Endothelial cell of umbilical vein (primary cell): ENCODE measurements around the gene RAB19. TPM values are rescaled to one million over a fixed set of nuclear protein-coding genes. Genes with fewer than 3 reads are reported as not detected.

Source experiments
- BruUV-seq: library from RNA; stranded (reverse); fragments of 400-500 nt; replicated peaks from 2 replicates; lab custom pipeline; 2021; lab: Mats Ljungman, UMichigan
- CTCF ChIA-PET: fragments of 300-600, 350-600 bp; sonication (Branson Sonifier 250); formaldehyde crosslinking; loops from one replicate; lab custom pipeline; 2021; ENCODE audit warnings: antibody characterized with exemption, inconsistent platforms; lab: Charles Lee
- POLR2A ChIA-PET: fragments of 300-600, 350-600 bp; sonication (Branson Sonifier 250); formaldehyde crosslinking; loops from one replicate; lab custom pipeline; 2021; ENCODE audit warnings: antibody characterized with exemption, inconsistent platforms; lab: Charles Lee
- DNase-seq: peaks from one replicate; pipeline ENCODE4 v3.0.0-alpha.2; 2011; ENCODE audit warnings: low read depth, low spot score
- FAIRE-seq: peaks from 2 replicates; lab custom pipeline; 2011; peaks lifted over from hg19 to GRCh38; lab: Jason Lieb, UNC
- H2AFZ ChIP-seq: 2 replicates; pipeline ENCODE4 v1.6.0; 2012; ENCODE audit warnings: low read depth, low read length, control low read depth, inconsistent platforms
- H3K27ac ChIP-seq: 2 replicates; pipeline ENCODE4 v1.5.1; 2011; ENCODE audit warnings: low read depth, mild to moderate bottlenecking, control low read depth, low read length, moderate library complexity; ENCODE audit not compliant: insufficient read depth
- H3K27me3 ChIP-seq, 2 experiments: 2 replicates each; pipeline versions ENCODE4 v1.6.0 to v1.6.1; 2011; ENCODE audit warnings: low read length in 2 of 2, mixed read lengths in 1 of 2; ENCODE audit not compliant: control insufficient read depth in 2 of 2, insufficient read depth in 2 of 2
- H3K36me3 ChIP-seq, 2 experiments: 2 replicates in 1 of 2; 3 replicates in 1 of 2; pipeline ENCODE4 v1.5.1; 2011; ENCODE audit warnings: low read length in 2 of 2, mild to moderate bottlenecking in 1 of 2, moderate library complexity in 1 of 2; ENCODE audit not compliant: control insufficient read depth in 2 of 2, insufficient read depth in 2 of 2; ENCODE audit errors: extremely low read depth in 1 of 2
- H3K4me1 ChIP-seq: 3 replicates; pipeline ENCODE4 v1.5.1; 2011; ENCODE audit warnings: mild to moderate bottlenecking, low read length; ENCODE audit not compliant: control insufficient read depth, insufficient read depth; ENCODE audit errors: extremely low read depth
- H3K4me2 ChIP-seq: 2 replicates; pipeline ENCODE4 v1.6.1; 2011; ENCODE audit warnings: low read length, control low read depth, mixed read lengths; ENCODE audit not compliant: insufficient read depth
- H3K4me3 ChIP-seq, 3 experiments: fragments of 200-600 bp in 1 of 3; sonication (generic), shearing (Covaris generic) in 1 of 3; replicated peaks in 1 of 3; 2 replicates each; pipeline ENCODE4 v1.5.1; 2011 to 2016; ENCODE audit warnings: control low read depth in 3 of 3, low read length in 3 of 3, mild to moderate bottlenecking in 2 of 3, inconsistent platforms in 1 of 3, low read depth in 1 of 3, moderate library complexity in 1 of 3; ENCODE audit not compliant: insufficient read depth in 1 of 3
- H3K79me2 ChIP-seq: 2 replicates; pipeline ENCODE4 v1.6.0; 2012; ENCODE audit warnings: low read length, inconsistent platforms; ENCODE audit not compliant: control insufficient read depth, insufficient read depth
- H3K9ac ChIP-seq: replicated peaks from 2 replicates; pipeline ENCODE3; 2011; ENCODE audit warnings: low read length, control low read depth; ENCODE audit not compliant: insufficient read depth; ENCODE audit errors: extremely low read depth
- H3K9me1 ChIP-seq: replicated peaks from 3 replicates; pipeline ENCODE4 v1.6.0; 2011; ENCODE audit warnings: mild to moderate bottlenecking, low read length; ENCODE audit not compliant: control insufficient read depth, insufficient read depth; ENCODE audit errors: extremely low read depth
- H3K9me3 ChIP-seq: replicated peaks from 2 replicates; pipeline ENCODE4 v1.5.1; 2012; ENCODE audit warnings: low read length, inconsistent platforms; ENCODE audit not compliant: control insufficient read depth, insufficient read depth
- H4K20me1 ChIP-seq: replicated peaks from 2 replicates; pipeline ENCODE3; 2011; ENCODE audit warnings: mild to moderate bottlenecking, low read length; ENCODE audit not compliant: control insufficient read depth, insufficient read depth; ENCODE audit errors: extremely low read depth
- CTCF ChIP-seq, 2 donors: IDR thresholded peaks; 1 replicate in 1 of 2; 2 replicates in 1 of 2; pipeline ENCODE4 v1.5.1; 2011; ENCODE audit warnings: low read length in 2 of 2, mild to moderate bottlenecking in 2 of 2, moderate library complexity in 2 of 2, control low read depth in 1 of 2, inconsistent platforms in 1 of 2, low read depth in 1 of 2; ENCODE audit not compliant: insufficient read depth in 1 of 2; ENCODE audit errors: extremely low read depth in 1 of 2
- EZH2 ChIP-seq: IDR thresholded peaks from 2 replicates; pipeline ENCODE4 v1.6.1; 2012; ENCODE audit warnings: borderline replicate concordance, low read depth, mild to moderate bottlenecking, moderate library complexity, low read length, inconsistent platforms; ENCODE audit not compliant: severe bottlenecking
- FOS ChIP-seq: IDR thresholded peaks from 2 replicates; pipeline ENCODE4 v1.6.1; 2011; ENCODE audit warnings: mild to moderate bottlenecking, low read length, moderate library complexity, borderline replicate concordance; ENCODE audit not compliant: insufficient read depth
- GATA2 ChIP-seq: IDR thresholded peaks from 2 replicates; pipeline ENCODE4 v1.7.0; 2011; ENCODE audit warnings: low read depth, mild to moderate bottlenecking, moderate library complexity, mixed read lengths, low read length; ENCODE audit not compliant: insufficient read length, insufficient read depth
- JUN ChIP-seq: IDR thresholded peaks from 2 replicates; pipeline ENCODE4 v1.6.1; 2011; ENCODE audit warnings: borderline replicate concordance, low read depth; ENCODE audit not compliant: insufficient read length, insufficient read depth
- MAX ChIP-seq: IDR thresholded peaks from 2 replicates; pipeline ENCODE4 v1.6.1; 2011; ENCODE audit not compliant: insufficient read depth, insufficient read length
- MYC ChIP-seq: IDR thresholded peaks from one replicate; pipeline ENCODE4 v1.6.1; 2011; ENCODE audit warnings: mild to moderate bottlenecking, low read depth, low read length
- POLR2A ChIP-seq: IDR thresholded peaks from 2 replicates; pipeline ENCODE4 v1.6.1; 2012; ENCODE audit warnings: low read depth, mild to moderate bottlenecking, control low read depth, low read length
- POLR2AphosphoS5 ChIP-seq: IDR thresholded peaks from 2 replicates; pipeline ENCODE4 v1.6.1; 2012; ENCODE audit warnings: low read depth, mild to moderate bottlenecking, control low read depth, low read length, moderate library complexity; ENCODE audit not compliant: insufficient read depth
- dilution Hi-C: fragments of 300-500 bp; cut with MboI; formaldehyde crosslinking; loops from one replicate; pipeline ENCODE4 v1.15.0; 2019; ENCODE audit warnings: low sequenced_read_pairs; ENCODE audit not compliant: extremely low pct_ligation_motif_present
- intact Hi-C: fragments of 100-400 bp; cut with micrococcal nuclease; formaldehyde crosslinking; loops from one replicate; pipeline ENCODE4 v1.10.0; 2022
- polyA plus RNA-seq, 4 experiments: library from polyadenylated mRNA; depleted of rRNA in 3 of 4; stranded (reverse) in 3 of 4; unstranded in 1 of 4; fragments of >200 nt; gene quantifications; 2 replicates each; pipeline versions ENCODE4 v1.2.1 to v1.2.3, GENCODE V29; 2011 to 2012; ENCODE audit warnings: missing spikeins in 1 of 4
- total RNA-seq: library from RNA; stranded (reverse); gene quantifications from 2 replicates; pipeline ENCODE4 v1.2.3, GENCODE V29; 2021

Gene RAB19
- total and polyA plus RNA-seq, 2 donors (not counting 3 experiments of a cell fraction or from before 2014, with no cell fraction given): not detected

- no peak for DNase-seq
- no peak for TF ChIP-seq MYC
- TF ChIP-seq GATA2: no peak
- TF ChIP-seq POLR2A: no peak
- TF ChIP-seq EZH2: no peak
- no peak for TF ChIP-seq MAX
- TF ChIP-seq FOS: no peak
- no peak for TF ChIP-seq CTCF (IDR thresholded peaks at IDR 0.05; ENCODE audit: extremely low read depth in 1 of 2, insufficient read depth in 1 of 2, low read depth in 1 of 2, low read length in 2 of 2)
- TF ChIP-seq JUN: no peak
- TF ChIP-seq POLR2AphosphoS5: no peak
- Histone ChIP-seq H3K4me3 (no peak overlapping the region), H4K20me1 (no peaks in the 10 kb centered on the region), H3K27me3 (peaks cover 0 to 2% of the 10 kb centered on the region in 2 experiments), H2AFZ (no peak overlapping the region), H3K4me2 (no peak overlapping the region), H3K9me3 (no peaks in the 10 kb centered on the region), H3K9ac (no peak overlapping the region), H3K9me1 (no peaks in the 10 kb centered on the region), H3K79me2 (no peaks in the 10 kb centered on the region), H3K36me3 (no peaks in the 10 kb centered on the region), H3K4me1 (no peaks in the 10 kb centered on the region), H3K27ac (no peak overlapping the region)
- dilution Hi-C loops (no loop called here), intact Hi-C loops (no loop called here)
- POLR2A ChIA-PET: no interaction called here
- CTCF ChIA-PET: interaction anchor here (1.2 kb wide), 1 partner anchor 13 kb away, joined by 3 read pairs; no protein-coding TSS in a partner anchor
- BruUV-seq: no TSS peak
- FAIRE-seq: no peak
Observed at GRCh38 chr7:140439359-140439758, 35.5 kb downstream of the RAB19 start.
